MCF 10A (cell line): ENCODE measurements around the gene LTB. TPM values are rescaled to one million over a fixed set of nuclear protein-coding genes. Genes with fewer than 3 reads are reported as not detected.
A peak's percentile ranks its signal among the peaks of the same experiment; 100 is the strongest.

ENCODE experiments used
- BruUV-seq: library from RNA; stranded (reverse); fragments of 400-500 nt; replicated peaks from 2 replicates; lab custom pipeline; 2021; lab: Mats Ljungman, UMichigan
- CTCF ChIA-PET: fragments of 300-600 bp; sonication (Branson Sonifier 250); formaldehyde crosslinking; extraction: SDS; loops from one replicate; lab custom pipeline; 2021; ENCODE audit warnings: antibody characterized with exemption, inconsistent platforms; lab: Yijun Ruan, JAX
- POLR2A ChIA-PET: fragments of 300-600, 350-650 bp; sonication (Branson Sonifier 250); formaldehyde crosslinking; extraction: SDS; loops from one replicate; lab custom pipeline; 2020; ENCODE audit warnings: antibody characterized with exemption, inconsistent platforms; lab: Yijun Ruan, JAX
- DNase-seq: peaks from one replicate; pipeline ENCODE4 v3.0.0-alpha.2; 2018; ENCODE audit not compliant: unreplicated experiment
- H3K27ac Mint-ChIP-seq: one replicate; pipeline ENCODE4 v1.8.0; 2022; ENCODE audit warnings: mild to moderate bottlenecking, low read depth, mixed read lengths; ENCODE audit not compliant: unreplicated experiment
- H3K27me3 Mint-ChIP-seq: one replicate; pipeline ENCODE4 v1.8.0; 2022; ENCODE audit warnings: mixed read lengths; ENCODE audit not compliant: insufficient read depth, unreplicated experiment
- H3K36me3 Mint-ChIP-seq: one replicate; pipeline ENCODE4 v1.8.0; 2022; ENCODE audit warnings: mild to moderate bottlenecking, moderate library complexity, mixed read lengths; ENCODE audit not compliant: insufficient read depth, unreplicated experiment
- H3K4me1 Mint-ChIP-seq: one replicate; pipeline ENCODE4 v1.8.0; 2022; ENCODE audit warnings: mixed read lengths; ENCODE audit not compliant: insufficient read depth, unreplicated experiment
- H3K4me3 Mint-ChIP-seq: one replicate; pipeline ENCODE4 v1.8.0; 2022; ENCODE audit warnings: mild to moderate bottlenecking, moderate library complexity, mixed read lengths; ENCODE audit not compliant: unreplicated experiment
- H3K9me3 Mint-ChIP-seq: one replicate; pipeline ENCODE4 v1.8.0; 2022; ENCODE audit warnings: mixed read lengths; ENCODE audit not compliant: unreplicated experiment
- intact Hi-C: fragments of 100-400 bp; cut with micrococcal nuclease; formaldehyde crosslinking; loops from 2 replicates; pipeline ENCODE4 v1.14.1; 2022
- total RNA-seq: library from RNA; stranded (reverse); gene quantifications from 2 replicates; pipeline ENCODE4 v1.2.3, GENCODE V29; 2022
- TF ChIP-seq, protein P1 (sequence below): fragments of 200-600 bp; IDR thresholded peaks from one replicate; pipeline ENCODE4 v1.8.0; 2022; ENCODE audit warnings: antibody characterized with exemption, mild to moderate bottlenecking; ENCODE audit not compliant: unreplicated experiment

LTB gene
- total RNA-seq, 1 experiment from 2014 or later = 0.37 TPM

DNA sequence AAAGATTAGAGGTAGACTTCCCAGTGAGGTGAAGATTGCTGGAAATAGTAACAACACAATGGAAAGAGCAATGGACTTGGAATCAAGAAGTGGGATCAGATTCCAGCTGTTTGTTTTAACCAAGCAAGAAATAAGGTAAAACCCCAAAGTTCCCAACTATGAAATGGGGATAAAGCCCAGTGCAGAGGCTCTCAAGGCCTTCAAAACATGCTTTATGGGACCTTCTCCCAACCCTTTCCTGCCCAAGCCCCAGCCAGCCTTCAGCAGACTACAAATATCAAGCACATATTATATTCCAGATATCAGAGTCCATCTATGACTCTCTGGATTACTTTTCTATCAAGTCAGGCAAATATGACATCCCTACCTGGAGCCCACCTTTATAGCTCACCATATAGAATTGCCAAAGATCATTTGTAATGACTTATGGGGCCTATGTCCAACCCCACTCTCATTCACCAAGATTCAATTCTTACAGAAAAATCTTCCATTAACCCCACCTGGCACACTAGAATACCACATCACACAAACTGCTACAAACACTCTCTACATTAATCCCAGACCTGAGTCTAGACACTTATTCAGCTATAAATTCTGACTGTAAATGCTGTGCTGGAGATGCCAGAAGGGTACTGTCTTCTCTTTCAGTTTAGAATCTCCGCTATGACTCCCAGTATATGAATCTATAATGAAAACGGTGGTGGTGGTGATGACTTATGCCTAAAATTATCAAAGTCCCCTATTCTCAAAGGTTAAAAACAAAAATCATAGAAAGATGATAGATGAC, 46.5 kb downstream of the LTB start:
- TF ChIP-seq, protein P1, sequence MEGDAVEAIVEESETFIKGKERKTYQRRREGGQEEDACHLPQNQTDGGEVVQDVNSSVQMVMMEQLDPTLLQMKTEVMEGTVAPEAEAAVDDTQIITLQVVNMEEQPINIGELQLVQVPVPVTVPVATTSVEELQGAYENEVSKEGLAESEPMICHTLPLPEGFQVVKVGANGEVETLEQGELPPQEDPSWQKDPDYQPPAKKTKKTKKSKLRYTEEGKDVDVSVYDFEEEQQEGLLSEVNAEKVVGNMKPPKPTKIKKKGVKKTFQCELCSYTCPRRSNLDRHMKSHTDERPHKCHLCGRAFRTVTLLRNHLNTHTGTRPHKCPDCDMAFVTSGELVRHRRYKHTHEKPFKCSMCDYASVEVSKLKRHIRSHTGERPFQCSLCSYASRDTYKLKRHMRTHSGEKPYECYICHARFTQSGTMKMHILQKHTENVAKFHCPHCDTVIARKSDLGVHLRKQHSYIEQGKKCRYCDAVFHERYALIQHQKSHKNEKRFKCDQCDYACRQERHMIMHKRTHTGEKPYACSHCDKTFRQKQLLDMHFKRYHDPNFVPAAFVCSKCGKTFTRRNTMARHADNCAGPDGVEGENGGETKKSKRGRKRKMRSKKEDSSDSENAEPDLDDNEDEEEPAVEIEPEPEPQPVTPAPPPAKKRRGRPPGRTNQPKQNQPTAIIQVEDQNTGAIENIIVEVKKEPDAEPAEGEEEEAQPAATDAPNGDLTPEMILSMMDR = no peak
- CTCF ChIA-PET = interaction anchor here (1.1 to 1.2 kb wide), 2 partner anchors 11 to 19 kb away, joined by 3 read pairs; partner anchors contain the start of gene ATP6V1G2
- intact Hi-C loops = no loop called here
- H3K4me3 Mint-ChIP-seq = no peak overlapping the region
- peaks cover 100% of the 10 kb centered on the region for H3K36me3 Mint-ChIP-seq
- H3K27ac Mint-ChIP-seq = no peak overlapping the region
- H3K9me3 Mint-ChIP-seq = no peaks in the 10 kb centered on the region
- no peaks in the 10 kb centered on the region for H3K27me3 Mint-ChIP-seq
- no peak for DNase-seq
- BruUV-seq = no TSS peak
- peaks cover 32% of the 10 kb centered on the region for H3K4me1 Mint-ChIP-seq
- POLR2A ChIA-PET = interaction anchor here (0.9 to 1.2 kb wide), 2 partner anchors 40 to 117 kb away, joined by 4 to 5 read pairs; partner anchors contain the start of gene BAG6

GRCh38 chr6:31534521-31535040, 47.6 kb downstream of the LTB start:
- ChIA-PET POLR2A (interaction anchor here (0.6 to 1.2 kb wide), 2 partner anchors 39 to 392 kb away, joined by 3 to 5 read pairs; no protein-coding TSS in a partner anchor), CTCF (interaction anchor here (1.1 kb wide), 1 partner anchor 12 kb away, joined by 3 read pairs; the partner anchor contains the start of gene ATP6V1G2)
- intact Hi-C loops = no loop called here
- peaks cover 100% of the 10 kb centered on the region for H3K36me3 Mint-ChIP-seq
- H3K27me3 Mint-ChIP-seq = no peaks in the 10 kb centered on the region
- H3K9me3 Mint-ChIP-seq = no peaks in the 10 kb centered on the region
- no peak overlapping the region for H3K4me3 Mint-ChIP-seq
- TF ChIP-seq, protein P1 = no peak
- no peak for DNase-seq
- no peak overlapping the region for H3K27ac Mint-ChIP-seq
- peaks cover 24% of the 10 kb centered on the region for H3K4me1 Mint-ChIP-seq
- BruUV-seq = no TSS peak

DNA sequence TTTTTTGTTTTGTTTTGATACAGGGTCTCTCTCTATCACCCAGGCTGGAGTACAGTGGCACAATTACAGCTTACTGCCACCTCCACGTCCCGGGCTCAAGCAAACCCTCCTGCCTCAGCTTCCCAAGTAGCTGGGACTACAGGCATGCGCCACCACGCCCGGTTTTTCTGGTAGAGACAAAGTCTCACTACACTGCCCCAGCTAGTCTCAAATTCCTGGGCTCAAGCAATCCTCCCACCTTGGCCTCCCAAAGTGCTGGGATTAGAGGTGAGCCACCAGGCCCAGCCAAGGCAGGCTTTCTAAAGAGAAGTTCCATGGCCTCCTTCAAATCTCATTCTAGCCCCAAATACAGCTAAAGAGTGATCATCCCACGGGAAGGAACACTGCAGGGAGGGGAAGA, 48.2 kb downstream of the LTB start:
- no TSS peak for BruUV-seq
- POLR2A ChIA-PET = interaction anchor here (0.6 kb wide), 1 partner anchor 391 kb away, joined by 3 read pairs; no protein-coding TSS in a partner anchor
- Mint-ChIP-seq H3K4me1 (peaks cover 18% of the 10 kb centered on the region), H3K4me3 (no peak overlapping the region), H3K36me3 (peaks cover 97% of the 10 kb centered on the region), H3K27ac (no peak overlapping the region), H3K9me3 (no peaks in the 10 kb centered on the region), H3K27me3 (no peaks in the 10 kb centered on the region)
- intact Hi-C loops = no loop called here
- TF ChIP-seq, protein P1 = no peak
- no peak for DNase-seq
- CTCF ChIA-PET = interaction anchor here (1.1 kb wide), 1 partner anchor 12 kb away, joined by 3 read pairs; the partner anchor contains the start of gene ATP6V1G2

DNA sequence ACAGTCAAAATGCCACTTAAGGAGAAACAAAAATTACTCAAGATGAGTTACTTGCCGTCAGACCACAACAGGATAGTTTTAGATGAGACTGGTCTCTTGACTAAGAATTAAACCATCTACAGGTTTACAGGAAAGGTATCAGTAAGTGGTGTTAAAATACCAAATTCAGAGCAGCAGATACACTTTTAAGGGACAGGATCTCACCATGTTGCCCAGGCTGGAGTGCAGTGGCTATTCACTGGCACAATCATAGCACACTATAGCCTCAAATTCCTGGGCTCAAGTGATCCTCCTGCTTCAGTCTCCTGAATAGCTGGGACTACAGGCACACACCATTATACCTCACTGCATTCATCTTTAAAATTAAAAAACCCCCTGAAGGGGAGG, 48.8 kb downstream of the LTB start:
- ChIA-PET POLR2A (no interaction called here), CTCF (interaction anchor here (1.1 kb wide), 1 partner anchor 13 kb away, joined by 3 read pairs; the partner anchor contains the start of gene ATP6V1G2)
- Mint-ChIP-seq H3K27me3 (no peaks in the 10 kb centered on the region), H3K4me1 (peaks cover 12% of the 10 kb centered on the region), H3K4me3 (no peak overlapping the region), H3K9me3 (no peaks in the 10 kb centered on the region), H3K27ac (no peak overlapping the region), H3K36me3 (peaks cover 97% of the 10 kb centered on the region)
- BruUV-seq = TSS peak; percentile 8
- TF ChIP-seq, protein P1 = no peak
- DNase-seq = no peak
- intact Hi-C loops = no loop called here
